ENCODE measurements around the gene CFAP100. TPM values are rescaled to one million over a fixed set of nuclear protein-coding genes. Genes with fewer than 3 reads are reported as not detected.

CFAP100 gene
- total RNA-seq, 1 donor: not detected

- no peaks in the 10 kb centered on the region for H3K4me1 ChIP-seq (ENCODE audit: insufficient read depth, low read length)
- H3K9me3 ChIP-seq (ENCODE audit: low read depth, low read length): no peaks in the 10 kb centered on the region
- no peak overlapping the region for H3K4me3 ChIP-seq (ENCODE audit: low read length)
- peaks cover 14% of the 10 kb centered on the region for H3K27me3 ChIP-seq (ENCODE audit: insufficient read depth, low read length)
Observed at GRCh38 chr3:126365351-126366277, 29.1 kb upstream of the CFAP100 start.

- peaks cover 8% of the 10 kb centered on the region for H3K27me3 ChIP-seq (ENCODE audit: insufficient read depth, low read length)
- H3K4me1 ChIP-seq (ENCODE audit: insufficient read depth, low read length): no peaks in the 10 kb centered on the region
- H3K4me3 ChIP-seq (ENCODE audit: low read length): no peak overlapping the region
- H3K9me3 ChIP-seq (ENCODE audit: low read depth, low read length): no peaks in the 10 kb centered on the region
Observed at GRCh38 chr3:126367316-126367805, 27.3 kb upstream of the CFAP100 start.

- Histone ChIP-seq H3K27me3 (ENCODE audit: insufficient read depth, low read length) (no peaks in the 10 kb centered on the region), H3K4me3 (ENCODE audit: low read length) (no peak overlapping the region), H3K4me1 (ENCODE audit: insufficient read depth, low read length) (no peaks in the 10 kb centered on the region), H3K9me3 (ENCODE audit: low read depth, low read length) (no peaks in the 10 kb centered on the region)
Observed at GRCh38 chr3:126369490-126369889, 25.2 kb upstream of the CFAP100 start.

GRCh38 chr3:126370055-126370454, 24.7 kb upstream of the CFAP100 start:
- Histone ChIP-seq H3K27me3 (ENCODE audit: insufficient read depth, low read length) (no peaks in the 10 kb centered on the region), H3K4me1 (ENCODE audit: insufficient read depth, low read length) (no peaks in the 10 kb centered on the region), H3K9me3 (ENCODE audit: low read depth, low read length) (no peaks in the 10 kb centered on the region), H3K4me3 (ENCODE audit: low read length) (no peak overlapping the region)

GRCh38 chr3:126370606-126371005, 24.1 kb upstream of the CFAP100 start:
- Histone ChIP-seq H3K27me3 (ENCODE audit: insufficient read depth, low read length) (no peaks in the 10 kb centered on the region), H3K4me1 (ENCODE audit: insufficient read depth, low read length) (no peaks in the 10 kb centered on the region), H3K9me3 (ENCODE audit: low read depth, low read length) (no peaks in the 10 kb centered on the region), H3K4me3 (ENCODE audit: low read length) (no peak overlapping the region)

- H3K4me3 ChIP-seq (ENCODE audit: low read length): no peak overlapping the region
- H3K27me3 ChIP-seq (ENCODE audit: insufficient read depth, low read length): no peaks in the 10 kb centered on the region
- H3K4me1 ChIP-seq (ENCODE audit: insufficient read depth, low read length): no peaks in the 10 kb centered on the region
- no peaks in the 10 kb centered on the region for H3K9me3 ChIP-seq (ENCODE audit: low read depth, low read length)
Observed at GRCh38 chr3:126371096-126371705, 23.5 kb upstream of the CFAP100 start.

GRCh38 chr3:126372413-126373145, 22.1 kb upstream of the CFAP100 start:
- Histone ChIP-seq H3K27me3 (ENCODE audit: insufficient read depth, low read length) (no peaks in the 10 kb centered on the region), H3K4me3 (ENCODE audit: low read length) (no peak overlapping the region), H3K4me1 (ENCODE audit: insufficient read depth, low read length) (no peaks in the 10 kb centered on the region), H3K9me3 (ENCODE audit: low read depth, low read length) (no peaks in the 10 kb centered on the region)

- H3K4me1 ChIP-seq (ENCODE audit: insufficient read depth, low read length): no peaks in the 10 kb centered on the region
- H3K4me3 ChIP-seq (ENCODE audit: low read length): no peak overlapping the region
- H3K27me3 ChIP-seq (ENCODE audit: insufficient read depth, low read length): no peaks in the 10 kb centered on the region
- H3K9me3 ChIP-seq (ENCODE audit: low read depth, low read length): no peaks in the 10 kb centered on the region
Observed at GRCh38 chr3:126373146-126373613, 21.5 kb upstream of the CFAP100 start.

- no peaks in the 10 kb centered on the region for H3K27me3 ChIP-seq (ENCODE audit: insufficient read depth, low read length)
- H3K4me3 ChIP-seq (ENCODE audit: low read length): no peak overlapping the region
- no peaks in the 10 kb centered on the region for H3K4me1 ChIP-seq (ENCODE audit: insufficient read depth, low read length)
- no peaks in the 10 kb centered on the region for H3K9me3 ChIP-seq (ENCODE audit: low read depth, low read length)
Observed at GRCh38 chr3:126373682-126374601, 20.8 kb upstream of the CFAP100 start.

- no peaks in the 10 kb centered on the region for H3K27me3 ChIP-seq (ENCODE audit: insufficient read depth, low read length)
- no peaks in the 10 kb centered on the region for H3K4me1 ChIP-seq (ENCODE audit: insufficient read depth, low read length)
- no peaks in the 10 kb centered on the region for H3K9me3 ChIP-seq (ENCODE audit: low read depth, low read length)
- no peak overlapping the region for H3K4me3 ChIP-seq (ENCODE audit: low read length)
Observed at GRCh38 chr3:126375835-126376331, 18.8 kb upstream of the CFAP100 start.

GRCh38 chr3:126376444-126376843, 18.3 kb upstream of the CFAP100 start:
- Histone ChIP-seq H3K4me1 (ENCODE audit: insufficient read depth, low read length) (no peaks in the 10 kb centered on the region), H3K27me3 (ENCODE audit: insufficient read depth, low read length) (no peaks in the 10 kb centered on the region), H3K9me3 (ENCODE audit: low read depth, low read length) (no peaks in the 10 kb centered on the region), H3K4me3 (ENCODE audit: low read length) (no peak overlapping the region)

GRCh38 chr3:126377211-126377610, 17.5 kb upstream of the CFAP100 start:
- Histone ChIP-seq H3K9me3 (ENCODE audit: low read depth, low read length) (no peaks in the 10 kb centered on the region), H3K4me3 (ENCODE audit: low read length) (no peak overlapping the region), H3K4me1 (ENCODE audit: insufficient read depth, low read length) (no peaks in the 10 kb centered on the region), H3K27me3 (ENCODE audit: insufficient read depth, low read length) (no peaks in the 10 kb centered on the region)

- Histone ChIP-seq H3K4me3 (ENCODE audit: low read length) (no peak overlapping the region), H3K27me3 (ENCODE audit: insufficient read depth, low read length) (no peaks in the 10 kb centered on the region), H3K4me1 (ENCODE audit: insufficient read depth, low read length) (no peaks in the 10 kb centered on the region), H3K9me3 (ENCODE audit: low read depth, low read length) (no peaks in the 10 kb centered on the region)
Observed at GRCh38 chr3:126378341-126378751, 16.4 kb upstream of the CFAP100 start.
